Trophoblast cell (in vitro differentiated cells and primary cell): ENCODE data around the gene FIGNL2.
A peak's percentile ranks its signal among the peaks of the same experiment; 100 is the strongest.

Experiments used
- DNase-seq, 2 donors: peaks; one replicate each; pipeline ENCODE4 v3.0.0-alpha.2; 2016
- H2AFZ ChIP-seq: 2 replicates; pipeline ENCODE4 v1.6.1; 2013; ENCODE audit warnings: low read length, moderate library complexity, mild to moderate bottlenecking; ENCODE audit not compliant: insufficient read depth, poor library complexity
- H2AK5ac ChIP-seq: 2 replicates; pipeline ENCODE4 v1.6.1; 2013; ENCODE audit warnings: mild to moderate bottlenecking, low read length
- H2BK120ac ChIP-seq: 2 replicates; pipeline ENCODE4 v1.6.1; 2013; ENCODE audit warnings: low read length, mild to moderate bottlenecking, moderate library complexity; ENCODE audit not compliant: insufficient read depth, poor library complexity
- H2BK12ac ChIP-seq: 2 replicates; pipeline ENCODE4 v1.6.1; 2013; ENCODE audit warnings: mild to moderate bottlenecking, low read length, moderate library complexity
- H2BK5ac ChIP-seq: 2 replicates; pipeline ENCODE4 v1.6.1; 2013; ENCODE audit warnings: low read length, low read depth, moderate library complexity, mild to moderate bottlenecking; ENCODE audit not compliant: poor library complexity
- H3K14ac ChIP-seq: 2 replicates; pipeline ENCODE4 v1.6.1; 2013; ENCODE audit warnings: mild to moderate bottlenecking, low read length
- H3K18ac ChIP-seq: 2 replicates; pipeline ENCODE4 v1.6.1; 2013; ENCODE audit warnings: mild to moderate bottlenecking, low read length
- H3K23ac ChIP-seq: 2 replicates; pipeline ENCODE4 v1.6.1; 2013; ENCODE audit warnings: low read length
- H3K27ac ChIP-seq: 2 replicates; pipeline ENCODE4 v1.5.1; 2013; ENCODE audit warnings: low read depth, mild to moderate bottlenecking, inconsistent platforms, low read length, moderate library complexity
- H3K27me3 ChIP-seq: 2 replicates; pipeline ENCODE4 v1.6.1; 2013; ENCODE audit warnings: inconsistent platforms, mild to moderate bottlenecking, low read length, moderate library complexity; ENCODE audit not compliant: insufficient read depth
- H3K36me3 ChIP-seq, 2 experiments: 1 replicate in 1 of 2; 2 replicates in 1 of 2; pipeline ENCODE4 v1.6.1; 2013; ENCODE audit warnings: low read length in 2 of 2, mild to moderate bottlenecking in 2 of 2, moderate library complexity in 1 of 2; ENCODE audit not compliant: insufficient read depth in 2 of 2, control insufficient read depth in 1 of 2
- H3K4ac ChIP-seq: 2 replicates; pipeline ENCODE4 v1.6.1; 2013; ENCODE audit warnings: low read depth, mild to moderate bottlenecking, low read length, moderate library complexity
- H3K4me1 ChIP-seq, 2 experiments: 1 replicate in 1 of 2; 2 replicates in 1 of 2; pipeline ENCODE4 v1.6.1; 2013; ENCODE audit warnings: low read length in 2 of 2, mild to moderate bottlenecking in 2 of 2, moderate library complexity in 1 of 2; ENCODE audit not compliant: insufficient read depth in 2 of 2, control insufficient read depth in 1 of 2
- H3K4me2 ChIP-seq: 2 replicates; pipeline ENCODE4 v1.6.1; 2013; ENCODE audit warnings: inconsistent platforms, mild to moderate bottlenecking, low read length, moderate library complexity
- H3K4me3 ChIP-seq: 2 replicates; pipeline ENCODE4 v1.5.1; 2013; ENCODE audit warnings: mild to moderate bottlenecking, low read depth, low read length, inconsistent platforms
- H3K79me1 ChIP-seq: one replicate; pipeline ENCODE4 v1.6.1; 2013; ENCODE audit warnings: low read length
- H3K79me2 ChIP-seq: 2 replicates; pipeline ENCODE4 v1.6.1; 2013; ENCODE audit warnings: low read length, mild to moderate bottlenecking; ENCODE audit not compliant: control insufficient read depth, insufficient read depth, poor library complexity
- H3K9ac ChIP-seq: 2 replicates; pipeline ENCODE4 v1.6.1; 2013; ENCODE audit warnings: mild to moderate bottlenecking, low read length
- H3K9me3 ChIP-seq: 2 replicates; pipeline ENCODE4 v1.6.1; 2013; ENCODE audit warnings: low read depth, mild to moderate bottlenecking, control low read depth, inconsistent platforms, low read length; ENCODE audit not compliant: insufficient read depth
- H4K12ac ChIP-seq: 2 replicates; pipeline ENCODE4 v1.6.1; 2013; ENCODE audit warnings: low read depth, mild to moderate bottlenecking, low read length, moderate library complexity
- H4K8ac ChIP-seq: 2 replicates; pipeline ENCODE4 v1.6.1; 2013; ENCODE audit warnings: low read depth, mild to moderate bottlenecking, low read length, moderate library complexity
- H4K91ac ChIP-seq: one replicate; pipeline ENCODE4 v1.6.1; 2013; ENCODE audit warnings: low read depth, mild to moderate bottlenecking, low read length, moderate library complexity
- WGBS: extraction: QIAGEN DNeasy Blood & Tissue Kit; methylation state at CpG from one replicate; pipeline ENCODE4 v1.1.7; 2013; ENCODE audit warnings: missing lambda C conversion rate; ENCODE audit not compliant: insufficient read length, insufficient coverage; ENCODE audit errors: extremely low coverage; 5-methylcytosine and 5-hydroxymethylcytosine counted together

FIGNL2 gene

GRCh38 chr12:51851413-51852124 lies 3.1 kb upstream of the FIGNL2 start:
- peak in 1 of 2 donors; percentile 41 for DNase-seq
- Histone ChIP-seq H2AK5ac (no peak overlapping the region), H4K91ac (no peak overlapping the region), H3K4me1 (peaks cover 7 to 24% of the 10 kb centered on the region in 2 experiments), H4K8ac (no peak overlapping the region), H3K4me3 (no peak overlapping the region), H3K4ac (no peak overlapping the region), H2BK12ac (no peak overlapping the region), H3K18ac (no peak overlapping the region), H2BK120ac (no peak overlapping the region), H3K27ac (no peak overlapping the region), H3K27me3 (no peaks in the 10 kb centered on the region), H3K79me2 (peaks cover 19% of the 10 kb centered on the region), H3K9ac (no peak overlapping the region), H2BK5ac (no peak overlapping the region), H4K12ac (no peak overlapping the region), H3K4me2 (no peak overlapping the region), H3K14ac (no peak overlapping the region), H3K23ac (no peak overlapping the region), H3K79me1 (peaks cover 28% of the 10 kb centered on the region), H3K36me3 (no peaks in the 10 kb centered on the region), H3K9me3 (no peaks in the 10 kb centered on the region), H2AFZ (no peak overlapping the region)
- WGBS = 100% methylated on average over 2 of the region's 8 CpGs

- Histone ChIP-seq H3K9ac (no peak overlapping the region), H4K8ac (no peak overlapping the region)
- no CpG with 5 or more reads among the region's 4 CpGs for WGBS
Measured at GRCh38 chr12:51850965-51851299, 2.4 kb upstream of the FIGNL2 start.

DNA sequence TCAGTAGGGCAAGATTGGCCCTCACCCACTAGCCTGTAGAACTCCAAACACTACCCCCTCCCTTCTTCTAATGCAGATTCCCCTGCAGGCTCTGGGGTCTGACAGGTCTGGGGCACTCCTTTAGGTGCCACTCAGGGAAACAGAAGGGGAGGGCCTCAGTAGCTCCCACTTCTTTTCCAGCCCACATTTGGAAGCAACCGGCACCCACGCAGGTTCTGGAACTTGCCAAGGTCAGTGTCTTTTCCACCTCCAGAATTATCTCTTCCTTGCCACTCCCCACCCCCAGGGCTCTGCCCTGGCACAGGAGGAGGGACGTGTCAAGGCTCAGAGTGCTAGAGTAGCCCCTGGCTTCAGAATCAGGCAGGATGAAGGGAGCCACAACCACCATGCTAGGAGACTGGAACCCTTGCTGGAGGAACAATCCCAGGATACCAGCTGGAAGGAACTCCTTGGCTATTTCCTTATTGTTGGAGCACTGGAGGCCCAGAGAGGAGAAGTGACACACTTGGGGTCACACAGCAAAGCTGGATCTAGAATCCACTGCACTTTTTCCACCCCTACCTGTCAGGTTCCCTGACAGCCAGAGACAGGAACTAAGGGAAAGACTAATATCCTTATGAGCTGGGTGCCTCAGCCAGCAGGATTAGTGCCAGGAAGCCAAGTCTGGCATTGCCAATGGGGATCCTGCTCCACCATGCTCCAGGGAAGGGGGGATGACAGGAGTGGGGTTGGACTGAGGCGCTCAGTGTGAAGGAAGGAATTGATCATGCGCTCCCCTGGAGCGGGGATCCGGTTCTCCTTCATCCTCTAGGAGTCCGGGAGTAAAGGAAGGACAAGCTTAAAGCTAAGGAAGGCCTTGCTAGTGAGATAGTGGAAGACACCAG lies 1.8 kb upstream of the FIGNL2 start:
- Histone ChIP-seq H3K4me3 (no peak overlapping the region), H3K18ac (no peak overlapping the region), H3K27me3 (no peaks in the 10 kb centered on the region), H2AK5ac (no peak overlapping the region), H2AFZ (no peak overlapping the region), H4K8ac (no peak overlapping the region), H3K4me1 (peaks cover 14 to 21% of the 10 kb centered on the region in 2 experiments), H3K79me2 (peaks cover 29% of the 10 kb centered on the region), H2BK5ac (no peak overlapping the region), H3K14ac (no peak overlapping the region), H4K12ac (no peak overlapping the region), H3K79me1 (peaks cover 18% of the 10 kb centered on the region), H3K4me2 (peak overlapping the region; percentile 75), H3K9me3 (no peaks in the 10 kb centered on the region), H3K27ac (no peak overlapping the region), H3K9ac (peak overlapping the region; percentile 10), H3K36me3 (peaks cover 6 to 9% of the 10 kb centered on the region in 2 experiments), H2BK12ac (no peak overlapping the region), H4K91ac (peak overlapping the region; percentile 62), H3K4ac (no peak overlapping the region), H2BK120ac (no peak overlapping the region), H3K23ac (no peak overlapping the region)
- DNase-seq = no peak
- WGBS = no CpG with 5 or more reads among the region's 8 CpGs

More at GRCh38 chr12:51850965-51851299, 2.4 kb upstream of the FIGNL2 start:
- no peak overlapping the region for H2BK5ac ChIP-seq
- H4K91ac ChIP-seq = no peak overlapping the region
- no peak overlapping the region for H4K12ac ChIP-seq
- H3K27ac ChIP-seq = no peak overlapping the region
- DNase-seq = no peak
- no peak overlapping the region for H3K18ac ChIP-seq
- no peak overlapping the region for H3K14ac ChIP-seq
- H3K4me3 ChIP-seq = no peak overlapping the region
- no peaks in the 10 kb centered on the region for H3K27me3 ChIP-seq
- peaks cover 25% of the 10 kb centered on the region for H3K79me2 ChIP-seq
- H2BK12ac ChIP-seq = no peak overlapping the region
- H3K4ac ChIP-seq = no peak overlapping the region
- peaks cover 5 to 6% of the 10 kb centered on the region in 2 experiments for H3K36me3 ChIP-seq
- H3K23ac ChIP-seq = no peak overlapping the region
- no peak overlapping the region for H2AFZ ChIP-seq
- no peaks in the 10 kb centered on the region for H3K9me3 ChIP-seq
- H3K79me1 ChIP-seq = peaks cover 22% of the 10 kb centered on the region
- H2AK5ac ChIP-seq = no peak overlapping the region
- H3K4me1 ChIP-seq = peaks cover 9 to 24% of the 10 kb centered on the region in 2 experiments
- no peak overlapping the region for H2BK120ac ChIP-seq
- H3K4me2 ChIP-seq = no peak overlapping the region

GRCh38 chr12:51848841-51849735 lies 570 bp upstream of the FIGNL2 start:
- H3K79me2 ChIP-seq = peaks cover 38% of the 10 kb centered on the region
- peak overlapping the region; percentile 46 for H3K14ac ChIP-seq
- peak overlapping the region; percentile 9 for H4K12ac ChIP-seq
- peak overlapping the region; percentile 75 for H3K4me3 ChIP-seq
- H2BK12ac ChIP-seq = no peak overlapping the region
- DNase-seq = peak in 1 of 2 donors; percentile 41
- H3K9ac ChIP-seq = peak overlapping the region; percentile 72
- peak overlapping the region; percentile 62 for H3K27ac ChIP-seq
- H3K23ac ChIP-seq = no peak overlapping the region
- H4K8ac ChIP-seq = peak overlapping the region; percentile 70
- peak overlapping the region; percentile 37 for H2BK120ac ChIP-seq
- peak overlapping the region; percentile 64 for H2AFZ ChIP-seq
- peak overlapping the region; percentile 62 for H4K91ac ChIP-seq
- H3K9me3 ChIP-seq = no peaks in the 10 kb centered on the region
- peak overlapping the region; percentile 78 for H3K18ac ChIP-seq
- H2AK5ac ChIP-seq = peak overlapping the region; percentile 5
- H3K79me1 ChIP-seq = peaks cover 16% of the 10 kb centered on the region
- peaks cover 13 to 17% of the 10 kb centered on the region in 2 experiments for H3K36me3 ChIP-seq
- no peak overlapping the region for H2BK5ac ChIP-seq
- H3K4ac ChIP-seq = peak overlapping the region; percentile 3
- peaks cover 15 to 21% of the 10 kb centered on the region in 2 experiments for H3K4me1 ChIP-seq
- no CpG with 5 or more reads among the region's 57 CpGs for WGBS
- peak overlapping the region; percentile 75 for H3K4me2 ChIP-seq
- H3K27me3 ChIP-seq = no peaks in the 10 kb centered on the region
